IgD-negative memory B cell (primary cell): ENCODE results near the gene TSPAN33. TPM values are rescaled to one million over a fixed set of nuclear protein-coding genes. Genes with fewer than 3 reads are reported as not detected.
A peak's percentile ranks its signal among the peaks of the same experiment; 100 is the strongest.
"Not testable (repeated sequence)": the region's sequence is repeated elsewhere in the genome, so short reads cannot be mapped to it uniquely, and the experiment has no call there.

ENCODE experiments used
- H3K27ac Mint-ChIP-seq, 3 donors: one replicate each; pipeline ENCODE4 v1.8.0; 2020 to 2022; ENCODE audit warnings: mild to moderate bottlenecking in 3 of 3, mixed read lengths in 3 of 3, moderate library complexity in 1 of 3
- H3K27me3 Mint-ChIP-seq: one replicate; pipeline ENCODE4 v1.8.0; 2021; ENCODE audit warnings: mixed read lengths
- H3K36me3 Mint-ChIP-seq: one replicate; pipeline ENCODE4 v1.8.0; 2020; ENCODE audit warnings: mild to moderate bottlenecking, mixed read lengths
- H3K4me1 Mint-ChIP-seq, 3 donors: one replicate each; pipeline ENCODE4 v1.8.0; 2020 to 2022; ENCODE audit warnings: mixed read lengths in 3 of 3, mild to moderate bottlenecking in 1 of 3
- H3K4me3 Mint-ChIP-seq, 4 donors: one replicate each; pipeline ENCODE4 v1.8.0; 2020 to 2022; ENCODE audit warnings: mild to moderate bottlenecking in 4 of 4, mixed read lengths in 4 of 4, moderate library complexity in 3 of 4
- H3K9me3 Mint-ChIP-seq, 3 donors: one replicate each; pipeline ENCODE4 v1.8.0; 2020 to 2021; ENCODE audit warnings: mixed read lengths in 3 of 3, mild to moderate bottlenecking in 1 of 3
- polyA plus RNA-seq: library from polyadenylated mRNA; unstranded; fragments of 300-500 nt; fragmentation: Illumina TruSeq; gene quantifications from one replicate; pipeline ENCODE4 v1.2.3, GENCODE V29; 2021

TSPAN33 gene
- polyA plus RNA-seq = 55.0 TPM

- H3K9me3 Mint-ChIP-seq = no peaks in the 10 kb centered on the region
- peaks cover 35 to 52% (median 46%) of the 10 kb centered on the region in 3 donors for H3K4me1 Mint-ChIP-seq
- H3K27ac Mint-ChIP-seq = peak within 1 kb of the TSS; percentile 79 to 99 (median 86)
- H3K27me3 Mint-ChIP-seq = no peaks in the 10 kb centered on the region
- peak within 1 kb of the TSS; percentile 95 to 99 (median 96) for H3K4me3 Mint-ChIP-seq
- H3K36me3 Mint-ChIP-seq = peaks cover 4% of the 10 kb centered on the region
Observed at GRCh38 chr7:129144095-129144833, at the start of gene TSPAN33. Gene TSPAN33, plus strand, starts transcription at chr7:129144707. Its CDS starts 274 bp downstream, at chr7:129144981.

- Mint-ChIP-seq H3K36me3 (peaks cover 2% of the 10 kb centered on the region), H3K9me3 (no peaks in the 10 kb centered on the region), H3K27me3 (no peaks in the 10 kb centered on the region), H3K27ac (peak overlapping the region in 2 of 3 donors; percentile 1 to 89), H3K4me3 (peak overlapping the region in 3 of 4 donors; percentile 27 to 86 (median 85)), H3K4me1 (peaks cover 25 to 35% (median 26%) of the 10 kb centered on the region in 3 donors)
Observed at GRCh38 chr7:129095258-129095657, 49.2 kb upstream of the TSPAN33 start.

GRCh38 chr7:129098409-129099084 lies 46.0 kb upstream of the TSPAN33 start:
- Mint-ChIP-seq H3K27me3 (no peaks in the 10 kb centered on the region), H3K27ac (no peak overlapping the region), H3K9me3 (no peaks in the 10 kb centered on the region), H3K4me3 (no peak overlapping the region), H3K36me3 (no peaks in the 10 kb centered on the region), H3K4me1 (peaks cover 25 to 36% (median 27%) of the 10 kb centered on the region in 3 donors)

- no peak overlapping the region for H3K27ac Mint-ChIP-seq
Observed at GRCh38 chr7:129100827-129101166, 43.7 kb upstream of the TSPAN33 start.

GRCh38 chr7:129101746-129102145 lies 42.8 kb upstream of the TSPAN33 start:
- Mint-ChIP-seq H3K4me1 (peaks cover 6 to 17% (median 17%) of the 10 kb centered on the region in 3 donors), H3K4me3 (no peak overlapping the region), H3K27ac (no peak overlapping the region), H3K9me3 (no peaks in the 10 kb centered on the region), H3K27me3 (no peaks in the 10 kb centered on the region), H3K36me3 (no peaks in the 10 kb centered on the region)

More at GRCh38 chr7:129100827-129101166, 43.7 kb upstream of the TSPAN33 start:
- no peaks in the 10 kb centered on the region for H3K9me3 Mint-ChIP-seq
- peaks cover 13 to 23% (median 21%) of the 10 kb centered on the region in 3 donors for H3K4me1 Mint-ChIP-seq
- no peak overlapping the region for H3K4me3 Mint-ChIP-seq
- no peaks in the 10 kb centered on the region for H3K27me3 Mint-ChIP-seq
- H3K36me3 Mint-ChIP-seq = no peaks in the 10 kb centered on the region

GRCh38 chr7:129103561-129104324 lies 40.8 kb upstream of the TSPAN33 start:
- Mint-ChIP-seq H3K4me3 (no peak overlapping the region), H3K27me3 (no peaks in the 10 kb centered on the region), H3K9me3 (no peaks in the 10 kb centered on the region), H3K27ac (peak overlapping the region in 1 of 3 donors; percentile 9), H3K4me1 (peaks cover 6 to 15% (median 13%) of the 10 kb centered on the region in 3 donors), H3K36me3 (no peaks in the 10 kb centered on the region)

- H3K4me3 Mint-ChIP-seq = no peak overlapping the region
Observed at GRCh38 chr7:129108581-129108980, 35.9 kb upstream of the TSPAN33 start.

GRCh38 chr7:129110258-129110981 lies 34.1 kb upstream of the TSPAN33 start:
- H3K36me3 Mint-ChIP-seq = peaks cover 1% of the 10 kb centered on the region
- H3K4me3 Mint-ChIP-seq = no peak overlapping the region
- no peaks in the 10 kb centered on the region for H3K27me3 Mint-ChIP-seq
- no peaks in the 10 kb centered on the region for H3K4me1 Mint-ChIP-seq
- H3K27ac Mint-ChIP-seq = no peak overlapping the region
- H3K9me3 Mint-ChIP-seq = peaks cover 0 to 4% (median 0%) of the 10 kb centered on the region in 3 donors

More at GRCh38 chr7:129108581-129108980, 35.9 kb upstream of the TSPAN33 start:
- peaks cover 1% of the 10 kb centered on the region for H3K36me3 Mint-ChIP-seq
- no peak overlapping the region for H3K27ac Mint-ChIP-seq
- no peaks in the 10 kb centered on the region for H3K9me3 Mint-ChIP-seq
- H3K27me3 Mint-ChIP-seq = no peaks in the 10 kb centered on the region
- H3K4me1 Mint-ChIP-seq = peaks cover 0 to 2% (median 0%) of the 10 kb centered on the region in 3 donors

- Mint-ChIP-seq H3K27ac (no peak overlapping the region), H3K9me3 (peaks cover 0 to 6% (median 0%) of the 10 kb centered on the region in 3 donors), H3K4me3 (no peak overlapping the region), H3K27me3 (no peaks in the 10 kb centered on the region), H3K36me3 (peaks cover 1% of the 10 kb centered on the region), H3K4me1 (no peaks in the 10 kb centered on the region)
Observed at GRCh38 chr7:129110982-129111376, 33.5 kb upstream of the TSPAN33 start.

- peaks cover 0 to 6% (median 2%) of the 10 kb centered on the region in 3 donors for H3K9me3 Mint-ChIP-seq
- peaks cover 2% of the 10 kb centered on the region for H3K36me3 Mint-ChIP-seq
- H3K27me3 Mint-ChIP-seq = no peaks in the 10 kb centered on the region
- H3K27ac Mint-ChIP-seq = no peak overlapping the region
- peaks cover 0 to 6% (median 0%) of the 10 kb centered on the region in 3 donors for H3K4me1 Mint-ChIP-seq
- no peak overlapping the region for H3K4me3 Mint-ChIP-seq
Observed at GRCh38 chr7:129115676-129116075, 28.8 kb upstream of the TSPAN33 start.

GRCh38 chr7:129118182-129118581 lies 26.3 kb upstream of the TSPAN33 start:
- no peaks in the 10 kb centered on the region for H3K27me3 Mint-ChIP-seq
- peaks cover 2% of the 10 kb centered on the region for H3K36me3 Mint-ChIP-seq
- peaks cover 0 to 10% (median 2%) of the 10 kb centered on the region in 3 donors for H3K9me3 Mint-ChIP-seq
- no peak overlapping the region for H3K27ac Mint-ChIP-seq
- peaks cover 13 to 19% (median 14%) of the 10 kb centered on the region in 3 donors for H3K4me1 Mint-ChIP-seq
- H3K4me3 Mint-ChIP-seq = no peak overlapping the region

- Mint-ChIP-seq H3K4me3 (no peak overlapping the region), H3K4me1 (peaks cover 19 to 20% (median 19%) of the 10 kb centered on the region in 3 donors), H3K27me3 (no peaks in the 10 kb centered on the region), H3K9me3 (peaks cover 0 to 10% (median 2%) of the 10 kb centered on the region in 3 donors), H3K27ac (no peak overlapping the region), H3K36me3 (peaks cover 2% of the 10 kb centered on the region)
Observed at GRCh38 chr7:129118976-129119375, 25.5 kb upstream of the TSPAN33 start.

- not testable (repeated sequence) for H3K9me3 Mint-ChIP-seq, H3K36me3 Mint-ChIP-seq, H3K27ac Mint-ChIP-seq, H3K4me3 Mint-ChIP-seq, H3K27me3 Mint-ChIP-seq
- H3K4me1 Mint-ChIP-seq = peaks cover 23 to 25% (median 23%) of the 10 kb centered on the region in 3 donors
Observed at GRCh38 chr7:129121501-129122077, 22.9 kb upstream of the TSPAN33 start.
